ENCODE data around the gene USP31. TPM values are rescaled to one million over a fixed set of nuclear protein-coding genes. Genes with fewer than 3 reads are reported as not detected.

The USP31 gene
- total RNA-seq, 1 experiment from 2014 or later: 16.1 TPM

GRCh38 chr16:23137256-23137655, 12.0 kb downstream of the USP31 start:
- peaks cover 7 to 9% of the 10 kb centered on the region in 2 experiments; a peak in 2 of 5 replicates for H3K9me3 Mint-ChIP-seq
- no peak overlapping the region for H4K91ac ChIP-seq (ENCODE audit: insufficient read length, low read depth, low read length)
- no peak overlapping the region for H3K23ac ChIP-seq (ENCODE audit: insufficient read length, low read depth, low read length)
- no peak overlapping the region for H2BK20ac ChIP-seq (ENCODE audit: low read depth, low read length, poor library complexity, severe bottlenecking)
- H3K4ac ChIP-seq (ENCODE audit: low read depth, low read length): no peak overlapping the region
- no peaks in the 10 kb centered on the region for H3K27me3 Mint-ChIP-seq (ENCODE audit: low read depth)
- H2AFZ ChIP-seq (ENCODE audit: low read length): no peak overlapping the region
- no peaks in the 10 kb centered on the region for H3K9me3 ChIP-seq (ENCODE audit: control insufficient read depth, low read depth, low read length)
- no peak for DNase-seq
- TF ChIP-seq CTCF (conservative IDR thresholded peaks at IDR 0.05): no peak
- no peak overlapping the region for H2BK15ac ChIP-seq (ENCODE audit: low read depth, low read length)
- H3K9ac ChIP-seq (ENCODE audit: extremely low read depth, insufficient read length, low read length): no peak overlapping the region
- H4K5ac ChIP-seq (ENCODE audit: insufficient read length, low read depth, low read length): no peak overlapping the region
- no peak overlapping the region for H2BK5ac ChIP-seq (ENCODE audit: insufficient read length, low read length)
- H3K4me1 Mint-ChIP-seq: peaks cover 21 to 24% of the 10 kb centered on the region in 2 experiments
- H3K4me1 ChIP-seq (ENCODE audit: insufficient read depth, low read length): no peaks in the 10 kb centered on the region; the same call in 1 of the 2 replicates
- H3K79me2 ChIP-seq (ENCODE audit: insufficient read depth, low read length): peaks cover 14% of the 10 kb centered on the region; the same call in 1 of the 2 replicates
- no peak overlapping the region for H3K27ac Mint-ChIP-seq
- no peaks in the 10 kb centered on the region for H3K27me3 ChIP-seq (ENCODE audit: insufficient read depth, low read length)
- no peak overlapping the region for H3K14ac ChIP-seq (ENCODE audit: insufficient read depth, low read length)
- H2AK5ac ChIP-seq (ENCODE audit: insufficient read length, low read length): no peak overlapping the region
- peaks cover 0 to 22% (median 13%) of the 10 kb centered on the region in 3 experiments; a peak in 4 of 7 replicates for H3K36me3 Mint-ChIP-seq (ENCODE audit: insufficient read depth in 1 of 3, low read depth in 3 of 3)
- no peaks in the 10 kb centered on the region for H3K23me2 ChIP-seq (ENCODE audit: insufficient read length, low read depth, low read length, poor library complexity, severe bottlenecking)
- H3K4me2 ChIP-seq (ENCODE audit: insufficient read depth, insufficient read length, low read length): no peak overlapping the region
- no peak overlapping the region for H3T11ph ChIP-seq (ENCODE audit: low read length)
- no peak overlapping the region for H3K27ac ChIP-seq (ENCODE audit: insufficient read length, low read depth, low read length)
- H2BK12ac ChIP-seq (ENCODE audit: insufficient read length, low read depth, low read length): no peak overlapping the region
- no peak overlapping the region for H3K4me3 Mint-ChIP-seq
- H3K79me1 ChIP-seq (ENCODE audit: insufficient read depth, low read depth, low read length, poor library complexity, severe bottlenecking): peaks cover under 1% of the 10 kb centered on the region
- no CpG with 5 or more reads among the region's 2 CpGs for WGBS (ENCODE audit: extremely low coverage, insufficient read length, low lambda C conversion rate)
- no peak overlapping the region for H3K18ac ChIP-seq (ENCODE audit: insufficient read length, low read depth, low read length)
- H3K56ac ChIP-seq (ENCODE audit: insufficient read length, low read depth, low read length): no peak overlapping the region
- H4K8ac ChIP-seq (replicated peaks; ENCODE audit: insufficient read length, low read depth, low read length): no peak overlapping the region
- H4K20me1 ChIP-seq (ENCODE audit: control insufficient read depth, insufficient read depth, insufficient read length): no peaks in the 10 kb centered on the region
- no peak overlapping the region for H2BK120ac ChIP-seq (ENCODE audit: low read depth, low read length, poor library complexity, severe bottlenecking)

Measured in H9 (cell line).